Activated CD4-positive, CD25-positive, alpha-beta regulatory T cell treated with anti-CD3 and anti-CD28 coated beads, Interleukin-2, amount 50 U/mL, for 24 hours (primary cell): ENCODE measurements around the gene OTOG.

ENCODE experiments used
- ATAC-seq, 2 donors: fragments of 150-1000 bp; cut with Tn5 transposase; one replicate each; pipeline ENCODE4 v1.10.0; 2021; ENCODE audit warnings: mild to moderate bottlenecking in 1 of 2, moderate library complexity in 1 of 2

OTOG gene

GRCh38 chr11:17547051-17547577 lies at the start of gene OTOG:
OTOG (plus strand) TSS chr11:17547259; CDS start chr11:17547373, 114 bp downstream.
- no peak for ATAC-seq

- ATAC-seq = no peak
These were observed 49.0 kb upstream of the OTOG start for GRCh38 chr11:17498058-17498457.

GRCh38 chr11:17498475-17498874 lies 48.6 kb upstream of the OTOG start:
- ATAC-seq = no peak

- ATAC-seq = no peak
These were observed 46.4 kb upstream of the OTOG start for GRCh38 chr11:17500673-17501072.

- no peak for ATAC-seq
These were observed 44.4 kb upstream of the OTOG start for GRCh38 chr11:17502630-17503029.

GRCh38 chr11:17504330-17505107 lies 42.5 kb upstream of the OTOG start:
- ATAC-seq = peak; percentile 49 to 64

- ATAC-seq = no peak
These were observed 41.9 kb upstream of the OTOG start for GRCh38 chr11:17505146-17505545.

- ATAC-seq = no peak
These were observed 40.7 kb upstream of the OTOG start for GRCh38 chr11:17506314-17506713.

GRCh38 chr11:17506942-17507341 lies 40.1 kb upstream of the OTOG start:
- ATAC-seq = no peak

GRCh38 chr11:17507773-17508172 lies 39.3 kb upstream of the OTOG start:
- ATAC-seq = no peak

GRCh38 chr11:17508306-17508705 lies 38.8 kb upstream of the OTOG start:
- no peak for ATAC-seq

GRCh38 chr11:17508791-17509190 lies 38.3 kb upstream of the OTOG start:
- no peak for ATAC-seq

GRCh38 chr11:17510507-17511206 lies 36.4 kb upstream of the OTOG start:
- no peak for ATAC-seq

GRCh38 chr11:17511571-17511970 lies 35.5 kb upstream of the OTOG start:
- no peak for ATAC-seq

GRCh38 chr11:17512101-17512500 lies 35.0 kb upstream of the OTOG start:
- no peak for ATAC-seq

- ATAC-seq = no peak
These were observed 33.2 kb upstream of the OTOG start for GRCh38 chr11:17513853-17514252.

- ATAC-seq = no peak
These were observed 32.6 kb upstream of the OTOG start for GRCh38 chr11:17514476-17514875.

GRCh38 chr11:17515443-17516176 lies 31.4 kb upstream of the OTOG start:
- no peak for ATAC-seq

GRCh38 chr11:17516551-17517150 lies 30.4 kb upstream of the OTOG start:
- ATAC-seq = no peak

GRCh38 chr11:17517186-17517585 lies 29.9 kb upstream of the OTOG start:
- ATAC-seq = no peak

- no peak for ATAC-seq
These were observed 28.7 kb upstream of the OTOG start for GRCh38 chr11:17518366-17518765.

- ATAC-seq = no peak
These were observed 27.8 kb upstream of the OTOG start for GRCh38 chr11:17519061-17519885.
